Retina (tissue), 1 donor: ENCODE results near the gene ACSM3.
A peak's percentile ranks its signal among the peaks of the same experiment; 100 is the strongest.
"Not testable (repeated sequence)": the region's sequence is repeated elsewhere in the genome, so short reads cannot be mapped to it uniquely, and the experiment has no call there.

Source experiments
- DNase-seq: peaks from one replicate; pipeline ENCODE4 v3.0.0-alpha.2; 2016

ACSM3 gene

GRCh38 chr16:20761175-20761574 is 2.6 kb upstream of the ACSM3 start:
- DNase-seq = no peak

- DNase-seq = no peak
Observed at GRCh38 chr16:20762404-20763123, 1.2 kb upstream of the ACSM3 start.

GRCh38 chr16:20764448-20764847 is 634 bp downstream of the ACSM3 start:
- not testable (repeated sequence) for DNase-seq

- DNase-seq = no peak
Observed at GRCh38 chr16:20765732-20766131, 1.9 kb downstream of the ACSM3 start.

GRCh38 chr16:20766294-20766693 is 2.5 kb downstream of the ACSM3 start:
- no peak for DNase-seq

GRCh38 chr16:20767577-20767976 is 3.8 kb downstream of the ACSM3 start:
- DNase-seq = no peak

GRCh38 chr16:20768121-20768520 is 4.3 kb downstream of the ACSM3 start:
- DNase-seq = no peak

GRCh38 chr16:20768818-20769217 is 5.0 kb downstream of the ACSM3 start:
- DNase-seq = no peak

- no peak for DNase-seq
Observed at GRCh38 chr16:20773679-20774078, 9.9 kb downstream of the ACSM3 start.

GRCh38 chr16:20774703-20775362 is 11.0 kb downstream of the ACSM3 start:
- DNase-seq = peak; percentile 13

GRCh38 chr16:20781697-20782096 is 17.9 kb downstream of the ACSM3 start:
- DNase-seq = no peak

- DNase-seq = no peak
Observed at GRCh38 chr16:20782470-20782869, 18.7 kb downstream of the ACSM3 start.

- DNase-seq = no peak
Observed at GRCh38 chr16:20784204-20784603, 20.4 kb downstream of the ACSM3 start.

- no peak for DNase-seq
Observed at GRCh38 chr16:20789130-20789529, 25.3 kb downstream of the ACSM3 start.

- no peak for DNase-seq
Observed at GRCh38 chr16:20791923-20792612, 28.3 kb downstream of the ACSM3 start.

GRCh38 chr16:20798364-20798763 is 34.5 kb downstream of the ACSM3 start:
- DNase-seq = no peak

- DNase-seq = no peak
Observed at GRCh38 chr16:20799599-20799998, 35.8 kb downstream of the ACSM3 start.

GRCh38 chr16:20801278-20801677 is 37.5 kb downstream of the ACSM3 start:
- no peak for DNase-seq

- no peak for DNase-seq
Observed at GRCh38 chr16:20803192-20803560, 39.4 kb downstream of the ACSM3 start.

GRCh38 chr16:20803561-20804214 is 39.9 kb downstream of the ACSM3 start:
- DNase-seq = no peak

GRCh38 chr16:20805684-20806167 is 41.9 kb downstream of the ACSM3 start:
- DNase-seq = not testable (repeated sequence)

- DNase-seq = peak; percentile 99
Observed at GRCh38 chr16:20806168-20807050, 42.6 kb downstream of the ACSM3 start, which contains the start of the genes ERI2 and REXO5. Gene ERI2, minus strand, starts transcription at chr16:20806472. Its CDS starts 42 bp downstream, at chr16:20806430. Gene REXO5, plus strand, starts transcription at chr16:20806527. Its CDS starts 427 bp downstream, at chr16:20806954.
